ENCODE measurements around the gene GALNT16.

GRCh38 chr14:69318901-69319475, 59.0 kb downstream of the GALNT16 start:
- TF ChIP-seq CTCF (conservative IDR thresholded peaks at IDR 0.05; ENCODE audit: low read length) = no peak
- TF ChIP-seq EZH2phosphoT487 (IDR thresholded peaks at IDR 0.05; ENCODE audit: borderline replicate concordance, low read depth, low read length) = no peak

Data from OCI-LY7 (cell line).